Kidney epithelial cell (primary cell): ENCODE measurements around the gene RGS14. TPM values are rescaled to one million over a fixed set of nuclear protein-coding genes. Genes with fewer than 3 reads are reported as not detected.

Source experiments
- DNase-seq: peaks from one replicate; pipeline ENCODE4 v3.0.0-alpha.2; 2010; ENCODE audit warnings: low read depth
- H3K27me3 ChIP-seq: 2 replicates; pipeline ENCODE4 v1.6.0; 2011; ENCODE audit warnings: low read length; ENCODE audit not compliant: control insufficient read depth, insufficient read depth
- H3K36me3 ChIP-seq: 2 replicates; pipeline ENCODE4 v1.5.1; 2011; ENCODE audit warnings: low read length; ENCODE audit not compliant: control insufficient read depth, insufficient read depth
- H3K4me3 ChIP-seq: 2 replicates; pipeline ENCODE4 v1.5.1; 2011; ENCODE audit warnings: low read depth, mild to moderate bottlenecking, control low read depth, low read length
- CTCF ChIP-seq: IDR thresholded peaks from 2 replicates; pipeline ENCODE4 v1.5.1; 2011; ENCODE audit warnings: mild to moderate bottlenecking, moderate library complexity, low read length, control low read depth, inconsistent platforms; ENCODE audit not compliant: insufficient read depth, poor library complexity, severe bottlenecking
- total RNA-seq: library from RNA; depleted of rRNA; stranded (reverse); fragments of >200 nt; gene quantifications from 2 replicates; pipeline ENCODE4 v1.2.3, GENCODE V29; 2015

RGS14 gene
- total RNA-seq, 1 donor from 2014 or later, result 14.5 TPM

- no peak for TF ChIP-seq CTCF
- DNase-seq, result no peak
- Histone ChIP-seq H3K27me3 (peaks cover 21% of the 10 kb centered on the region), H3K4me3 (no peak overlapping the region), H3K36me3 (no peaks in the 10 kb centered on the region)
Observed at GRCh38 chr5:177405312-177405711, 47.6 kb downstream of the RGS14 start.

GRCh38 chr5:177405805-177406204, 48.1 kb downstream of the RGS14 start:
- Histone ChIP-seq H3K27me3 (peaks cover 16% of the 10 kb centered on the region), H3K4me3 (no peak overlapping the region), H3K36me3 (no peaks in the 10 kb centered on the region)
- DNase-seq, result no peak
- no peak for TF ChIP-seq CTCF

GRCh38 chr5:177409043-177409801, 51.5 kb downstream of the RGS14 start, which contains the start of gene F12:
Gene F12, minus strand, starts transcription at chr5:177409564. Its CDS starts 37 bp downstream, at chr5:177409527.
- Histone ChIP-seq H3K27me3 (no peaks in the 10 kb centered on the region), H3K36me3 (no peaks in the 10 kb centered on the region), H3K4me3 (no peak within 1 kb of the TSS)
- TF ChIP-seq CTCF, result no peak
- no peak for DNase-seq

- H3K27me3 ChIP-seq, result no peaks in the 10 kb centered on the region
- no peak for DNase-seq
- no peak for TF ChIP-seq CTCF
- H3K36me3 ChIP-seq, result no peaks in the 10 kb centered on the region
- no peak overlapping the region for H3K4me3 ChIP-seq
Observed at GRCh38 chr5:177410575-177410974, 52.9 kb downstream of the RGS14 start.

GRCh38 chr5:177412603-177413233, 55.0 kb downstream of the RGS14 start:
- Histone ChIP-seq H3K4me3 (no peak overlapping the region), H3K27me3 (no peaks in the 10 kb centered on the region), H3K36me3 (no peaks in the 10 kb centered on the region)
- no peak for DNase-seq
- no peak for TF ChIP-seq CTCF
